Stimulated activated CD8-positive, alpha-beta memory T cell treated with anti-CD3 and anti-CD28 coated beads, Interleukin-7, amount 100 ng/mL, for 48 hours (primary cell): ENCODE data around the gene GMPR2.
A peak's percentile ranks its signal among the peaks of the same experiment; 100 is the strongest.

Experiments used
- DNase-seq, 2 donors: peaks; one replicate each; pipeline ENCODE4 v3.0.0-alpha.2; 2020; ENCODE audit warnings: low read depth in 1 of 2; ENCODE audit errors: extremely low read depth in 1 of 2

Gene GMPR2

DNA sequence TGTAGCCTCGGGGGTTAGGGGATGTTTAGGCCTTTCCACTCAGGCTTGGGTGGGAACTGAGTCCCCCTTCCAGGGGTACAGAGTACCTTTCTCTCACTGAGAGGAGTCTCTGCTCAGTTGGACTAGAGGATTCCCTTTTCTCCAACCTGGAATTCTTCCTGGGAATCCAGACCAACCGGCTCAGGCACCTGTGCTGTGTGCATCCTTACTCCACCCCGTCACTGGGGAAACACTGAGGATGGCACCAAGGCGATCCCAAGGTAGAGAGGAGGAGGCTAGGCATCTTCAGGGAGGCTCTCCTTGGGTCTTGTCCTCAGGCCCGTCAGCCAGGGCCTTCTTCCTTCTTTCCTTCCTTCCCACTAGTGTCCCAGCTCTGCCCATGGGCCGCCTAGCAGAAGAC lies 31.1 kb downstream of the GMPR2 start:
- DNase-seq = no peak

DNA sequence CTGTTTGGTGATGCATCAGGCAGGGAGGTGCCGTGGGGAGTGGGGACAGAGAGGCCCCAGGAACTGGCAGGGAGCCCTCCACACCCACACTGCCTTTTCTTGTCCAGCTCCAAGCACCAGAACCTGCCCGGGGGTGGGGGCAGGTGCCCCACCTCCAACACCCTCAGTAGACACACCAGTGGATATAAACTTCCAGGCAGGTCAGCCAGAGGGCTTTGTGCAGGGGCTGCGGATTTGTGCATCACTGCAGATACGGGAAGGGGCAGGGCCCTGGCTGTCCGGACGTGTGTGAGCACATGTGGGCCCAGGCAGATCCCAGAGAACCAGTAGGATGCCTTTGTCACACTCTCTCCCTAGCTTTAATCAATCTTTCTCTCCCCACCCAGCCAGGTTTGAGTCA lies 31.6 kb downstream of the GMPR2 start:
- no peak for DNase-seq

DNA sequence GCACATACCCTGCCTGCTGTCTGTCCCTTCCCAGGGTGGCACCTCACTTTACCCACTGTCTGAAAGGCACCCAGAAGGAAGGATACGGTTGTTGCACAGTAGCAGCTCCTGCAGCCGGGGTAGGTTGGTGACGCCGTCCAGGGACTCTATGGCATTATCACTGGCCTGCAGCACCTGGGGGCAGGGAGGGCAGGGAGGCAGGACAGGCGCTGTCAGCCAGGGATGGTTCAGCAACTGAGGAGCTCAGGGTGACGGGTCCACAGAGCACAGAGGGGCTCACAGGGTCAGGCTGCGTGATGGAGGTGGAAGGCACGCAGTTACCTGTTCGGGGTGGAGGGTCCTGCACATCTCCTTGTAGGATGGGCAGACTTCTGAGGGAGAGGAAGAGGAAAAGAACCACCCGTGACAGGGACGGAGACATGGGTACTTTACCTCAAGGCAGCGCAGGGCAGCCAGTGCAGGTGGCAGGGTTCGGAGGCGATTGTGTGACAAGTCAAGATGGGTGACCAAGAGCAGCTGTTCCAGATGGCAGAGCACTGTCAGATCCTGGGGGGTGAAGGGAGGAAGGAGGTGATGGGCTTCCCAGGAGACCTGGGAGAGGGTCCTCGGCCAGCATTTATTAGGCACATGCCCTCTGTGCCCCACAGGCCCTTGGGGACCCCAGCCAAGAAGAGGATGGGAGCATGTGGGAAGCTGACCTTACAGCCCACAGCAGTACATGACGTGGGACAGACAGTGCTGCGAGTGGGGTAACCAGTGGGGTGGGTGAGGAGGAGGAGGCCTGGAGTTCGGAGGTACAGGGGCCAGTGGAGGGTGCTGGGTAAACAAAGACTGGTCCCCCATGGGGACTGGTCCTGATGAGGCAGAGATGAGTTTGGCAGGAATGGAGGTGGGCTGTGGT lies 33.9 kb downstream of the GMPR2 start:
- no peak for DNase-seq

GRCh38 chr14:24267516-24267915 lies 34.8 kb downstream of the GMPR2 start:
- no peak for DNase-seq

GRCh38 chr14:24268225-24268624 lies 35.5 kb downstream of the GMPR2 start:
- no peak for DNase-seq

DNA sequence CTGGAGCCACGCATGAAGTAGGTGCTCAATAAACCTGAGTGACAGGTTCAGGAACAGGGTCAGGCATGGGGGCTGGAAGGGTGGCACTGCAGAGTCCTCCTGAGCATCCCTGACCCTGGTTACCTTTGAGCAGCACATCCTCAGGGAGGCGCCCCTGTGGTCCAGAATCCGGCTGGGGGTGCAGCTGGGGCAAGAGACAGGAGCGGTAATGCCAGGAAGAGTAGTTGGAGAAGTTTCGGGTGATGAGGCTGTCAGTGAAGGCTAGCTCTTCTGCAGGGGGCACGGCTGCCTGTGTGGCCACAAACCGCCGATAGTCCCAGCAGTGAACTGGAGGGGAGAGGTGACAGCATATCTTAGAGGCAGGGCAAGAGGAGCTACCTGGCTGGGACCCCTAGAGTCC lies 36.6 kb downstream of the GMPR2 start:
- no peak for DNase-seq

GRCh38 chr14:24269910-24270536 lies 37.3 kb downstream of the GMPR2 start:
- no peak for DNase-seq

GRCh38 chr14:24270537-24271133 lies 37.9 kb downstream of the GMPR2 start:
- no peak for DNase-seq

DNA sequence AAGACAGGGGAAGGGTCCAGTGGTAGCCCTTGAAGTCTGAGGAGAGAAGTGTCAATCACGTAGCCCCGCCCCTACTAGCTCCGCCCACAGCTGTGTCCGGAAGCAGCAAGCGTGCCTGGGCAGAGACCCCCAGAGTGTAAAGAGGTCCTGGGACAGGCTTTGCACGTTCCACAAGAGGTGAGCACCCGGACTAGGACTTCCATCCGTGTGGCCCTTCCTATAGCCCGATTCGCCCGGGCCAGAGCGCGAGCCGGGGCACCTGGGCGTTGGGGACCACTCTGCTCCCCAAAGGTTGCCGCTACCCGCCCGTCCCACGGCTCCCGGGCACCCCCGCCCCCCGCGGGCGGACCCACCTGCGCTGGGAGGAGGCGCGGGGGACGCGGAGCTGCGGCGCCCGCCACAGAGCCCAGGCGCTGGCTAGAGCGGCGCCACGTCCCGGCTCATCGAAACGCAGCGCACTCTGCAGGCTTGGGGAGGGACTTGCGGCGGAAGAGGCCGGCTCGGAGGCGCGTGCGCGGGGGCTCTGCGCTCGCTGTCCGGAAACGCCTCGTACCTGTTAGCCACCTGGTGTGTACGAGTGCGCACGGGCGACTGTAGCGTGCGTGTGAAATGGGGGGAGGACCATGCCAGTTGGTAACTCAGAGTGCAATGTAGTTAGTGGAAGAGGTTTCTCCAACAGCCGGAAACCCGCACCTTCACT lies 38.6 kb downstream of the GMPR2 start, which contains the start of gene RABGGTA:
RABGGTA (minus strand) TSS at position 464 of the 700 bp plus-strand sequence. CDS start 482 bp downstream, outside the sequence.
- DNase-seq = peak; percentile 74 to 79

DNA sequence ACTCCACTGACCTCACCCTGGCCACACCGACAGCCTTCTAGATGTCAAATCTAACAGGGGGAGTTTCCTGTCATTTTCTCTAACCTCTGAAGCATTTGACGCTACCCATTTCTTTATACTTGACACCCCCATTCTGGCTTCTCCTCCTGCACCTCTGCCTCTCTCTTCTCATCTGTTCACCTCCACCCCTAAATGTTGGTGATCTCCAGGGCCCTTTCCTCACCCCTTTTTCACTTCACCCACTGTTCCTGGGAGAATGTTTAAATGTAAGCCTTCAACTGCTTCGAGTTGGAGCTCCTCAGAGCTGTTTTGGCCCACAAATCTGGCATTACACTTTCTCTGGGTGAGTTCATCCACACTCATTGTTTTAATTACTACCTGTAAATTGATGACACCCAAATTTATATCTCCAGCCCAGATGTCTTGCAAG lies 39.1 kb downstream of the GMPR2 start:
- peak in 1 of 2 donors; percentile 28 for DNase-seq

DNA sequence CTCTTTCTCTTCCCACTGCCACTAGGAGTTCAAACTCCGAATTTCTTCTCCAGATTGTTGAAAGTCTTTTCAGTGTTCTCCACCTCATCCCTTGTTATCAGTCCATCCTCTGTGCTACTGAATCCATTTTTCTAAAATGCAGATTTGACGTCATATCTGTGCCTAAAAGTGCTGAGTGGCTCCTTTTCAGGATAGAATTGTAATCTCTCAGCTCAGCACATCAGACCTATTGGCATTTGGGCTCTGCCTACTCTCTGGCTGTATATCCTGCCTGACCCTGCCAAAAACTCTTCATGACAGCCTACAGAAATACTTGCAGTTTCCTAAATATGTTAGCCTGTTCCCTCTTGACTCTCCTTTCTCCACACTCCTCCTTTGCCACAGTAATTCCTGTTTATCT lies 39.7 kb downstream of the GMPR2 start:
- DNase-seq = no peak

DNA sequence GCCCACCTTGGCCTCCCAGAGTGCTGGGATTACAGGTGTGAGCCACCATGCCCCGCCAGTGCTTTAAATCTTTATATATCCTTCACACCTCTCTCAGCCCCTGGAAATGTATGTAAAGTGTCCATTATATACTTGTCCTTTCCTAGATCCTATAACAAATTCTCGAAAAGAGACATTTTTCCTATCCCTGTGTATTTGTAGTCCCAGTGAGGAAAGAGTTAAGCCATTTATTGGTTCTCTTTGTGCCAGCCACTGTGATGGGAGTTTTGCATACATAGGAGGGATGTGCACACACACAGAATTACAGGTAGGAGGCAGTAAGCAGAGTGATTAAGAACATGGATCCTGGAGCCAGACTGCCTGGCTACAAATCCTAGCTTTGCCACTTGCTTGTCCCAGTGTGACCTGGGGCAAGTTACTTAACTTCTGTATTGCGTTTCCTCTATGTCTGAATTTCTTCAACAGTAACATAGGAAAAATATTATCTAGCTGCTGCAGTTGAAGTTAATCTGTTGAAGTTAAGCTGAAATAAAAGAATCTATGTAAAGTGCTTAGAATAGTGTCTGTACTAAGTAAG lies 40.8 kb downstream of the GMPR2 start:
- no peak for DNase-seq

GRCh38 chr14:24274101-24274543 lies 41.4 kb downstream of the GMPR2 start:
- DNase-seq = peak; percentile 10 to 50

DNA sequence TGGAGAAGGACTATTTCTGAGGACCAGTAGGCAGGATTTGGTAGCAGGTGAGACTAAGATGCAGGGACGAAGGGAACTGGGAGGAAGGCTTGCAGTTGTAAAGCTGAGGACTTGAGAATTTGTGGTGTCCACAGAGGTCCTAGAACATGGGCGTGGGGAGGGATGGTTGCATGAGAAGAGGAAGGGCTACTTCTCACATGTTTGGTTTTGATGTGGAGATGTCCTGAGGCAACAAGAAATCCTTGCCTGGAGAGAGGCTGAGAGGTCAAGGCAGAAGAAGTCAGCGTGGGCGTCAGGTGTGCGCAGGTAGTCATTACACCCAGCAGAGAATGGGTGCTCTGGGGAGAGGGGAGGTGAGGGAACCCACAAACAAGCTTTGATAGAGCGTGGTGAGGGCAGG lies 44.3 kb downstream of the GMPR2 start:
- no peak for DNase-seq

DNA sequence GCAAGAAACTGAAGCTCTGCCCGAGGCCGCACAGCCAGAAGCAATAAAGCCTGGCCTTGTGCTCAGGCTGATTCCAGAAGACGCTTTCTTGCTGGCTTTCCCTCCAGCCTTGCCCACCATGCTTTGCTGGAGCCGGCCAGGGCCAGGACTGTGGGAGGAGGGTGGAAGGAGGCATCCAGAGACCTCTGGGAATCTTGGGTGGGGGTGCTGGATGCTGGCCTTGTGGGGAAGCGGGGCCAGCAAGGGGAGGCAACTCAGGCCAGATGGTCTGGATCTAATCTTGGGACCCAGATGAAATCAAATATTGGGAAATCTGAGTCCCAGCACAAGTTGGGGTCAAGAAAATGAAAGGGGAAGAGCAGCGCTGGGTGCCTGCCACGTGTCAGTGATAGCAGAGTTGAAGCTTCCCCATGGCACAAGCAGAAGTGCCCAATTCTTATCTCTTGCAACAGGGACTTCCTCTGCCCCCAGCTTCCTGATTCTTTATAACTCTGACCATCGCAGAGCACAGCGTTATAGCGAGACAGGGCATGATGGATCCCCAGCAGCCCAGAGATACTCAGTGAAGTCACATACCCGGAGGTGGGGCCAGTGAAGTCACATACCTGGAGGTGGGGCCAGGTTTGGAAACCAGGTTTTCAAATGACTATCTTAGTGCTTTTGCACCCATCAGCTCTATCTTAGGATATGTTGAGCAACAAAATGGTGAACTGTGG lies 45.0 kb downstream of the GMPR2 start:
- no peak for DNase-seq

GRCh38 chr14:24278424-24278823 lies 45.7 kb downstream of the GMPR2 start:
- DNase-seq = no peak

DNA sequence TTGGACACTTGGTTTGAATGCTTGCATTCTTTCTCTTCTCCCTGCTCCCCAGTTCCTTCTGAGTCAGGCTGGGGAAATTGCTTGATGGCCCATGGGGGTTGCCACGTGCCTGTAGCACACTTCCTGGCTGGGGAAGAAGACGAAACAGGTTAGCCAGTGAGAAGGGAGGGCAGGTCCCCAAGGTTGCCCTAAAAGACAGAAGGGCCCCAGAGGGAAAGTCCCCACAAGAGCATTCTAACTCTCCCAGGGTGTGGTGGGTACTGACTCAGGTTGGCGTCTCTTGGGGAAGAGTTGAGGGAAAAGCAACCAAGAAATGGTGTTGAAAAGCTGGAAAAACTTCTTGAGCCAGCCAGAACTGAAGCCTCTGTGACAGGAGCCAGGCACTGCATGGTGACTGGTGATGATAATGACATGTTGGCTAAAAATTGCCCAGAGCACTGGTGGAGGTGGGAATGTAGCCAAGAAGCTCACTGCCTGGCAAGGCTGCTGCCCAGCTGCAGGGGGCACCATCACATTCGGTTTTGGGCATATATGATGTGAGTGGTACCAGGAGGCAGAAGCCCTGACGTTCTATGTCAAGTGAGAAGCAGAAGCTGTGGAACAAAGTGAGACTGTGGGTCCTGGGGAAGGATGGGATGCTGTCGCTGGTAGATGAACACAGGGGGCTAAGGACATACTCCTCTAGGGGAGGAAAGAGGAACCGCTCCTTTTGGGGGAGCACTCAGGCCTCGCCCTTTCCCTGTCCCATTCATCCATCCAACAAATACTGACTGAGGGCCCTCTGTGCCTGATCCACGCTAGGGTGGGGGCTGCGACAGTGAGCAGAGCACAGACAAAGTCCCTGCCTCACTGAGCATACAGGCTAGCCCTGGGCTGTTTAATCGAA lies 46.8 kb downstream of the GMPR2 start:
- peak; percentile 20 to 57 for DNase-seq

DNA sequence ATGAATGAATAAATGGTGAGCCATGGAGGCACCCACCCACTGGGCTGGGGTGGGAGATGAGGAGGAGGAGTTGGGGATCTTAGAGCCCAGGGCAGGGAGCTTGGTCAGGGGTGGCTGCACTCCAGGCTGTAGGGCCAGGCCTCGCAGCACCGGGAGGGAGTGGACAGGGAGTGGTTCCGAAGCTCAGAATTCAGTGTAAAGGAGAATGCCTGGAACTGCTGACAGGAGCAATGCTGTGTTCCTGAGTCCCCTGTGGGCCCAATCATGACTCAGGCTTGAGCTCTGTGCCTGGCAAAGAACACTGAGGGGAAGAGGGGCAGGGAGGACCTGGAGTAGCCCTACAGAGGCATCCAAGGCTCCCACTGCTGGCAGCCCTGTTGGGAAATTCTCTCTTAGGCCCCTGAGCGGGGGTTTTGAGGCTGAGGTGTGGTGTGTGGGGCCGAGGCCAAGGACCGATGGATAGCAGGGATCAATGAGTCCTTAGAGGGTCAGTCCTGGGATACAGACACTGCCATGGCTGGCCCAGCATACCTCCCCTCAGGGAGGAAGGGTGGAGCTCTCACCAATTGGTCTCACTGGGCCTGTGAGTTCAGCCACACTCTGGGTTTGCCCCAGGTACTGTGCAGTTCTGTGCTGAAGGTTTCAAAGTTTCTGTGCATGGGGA lies 48.2 kb downstream of the GMPR2 start:
- DNase-seq = no peak

GRCh38 chr14:24281636-24282035 lies 48.9 kb downstream of the GMPR2 start:
- DNase-seq = no peak
